ENCODE data around the gene MEFV.
"Not testable (repeated sequence)": the region's sequence is repeated elsewhere in the genome, so short reads cannot be mapped to it uniquely, and the experiment has no call there.

MEFV gene

GRCh38 chr16:3256146-3256865 lies at the start of gene MEFV:
MEFV (minus strand) TSS chr16:3256633; CDS start chr16:3256587, 46 bp downstream.
- DNase-seq (ENCODE audit: low read depth in 2 of 2): no peak

GRCh38 chr16:3306078-3306477 lies 49.6 kb upstream of the MEFV start:
- DNase-seq (ENCODE audit: low read depth in 2 of 2): no peak

GRCh38 chr16:3305109-3306068 lies 49.0 kb upstream of the MEFV start, which contains the start of the genes TIGD7 and ZNF75A:
TIGD7 (minus strand) TSS chr16:3305430; CDS start chr16:3300614, 4,816 bp downstream.
ZNF75A (plus strand) TSS chr16:3305497; CDS start chr16:3308429, 2,932 bp downstream.
- peak; percentile 77 to 78 for DNase-seq (ENCODE audit: low read depth in 2 of 2)

GRCh38 chr16:3304370-3304769 lies 47.9 kb upstream of the MEFV start:
- DNase-seq (ENCODE audit: low read depth in 2 of 2): no peak

- no peak for DNase-seq (ENCODE audit: low read depth in 2 of 2)
Measured at GRCh38 chr16:3295783-3296182, 39.4 kb upstream of the MEFV start.

- DNase-seq (ENCODE audit: low read depth in 2 of 2): no peak
Measured at GRCh38 chr16:3295209-3295608, 38.8 kb upstream of the MEFV start.

- DNase-seq (ENCODE audit: low read depth in 2 of 2): no peak
Measured at GRCh38 chr16:3292604-3293003, 36.2 kb upstream of the MEFV start.

GRCh38 chr16:3289998-3290673 lies 33.7 kb upstream of the MEFV start:
- DNase-seq (ENCODE audit: low read depth in 2 of 2): no peak

GRCh38 chr16:3285131-3285530 lies 28.7 kb upstream of the MEFV start:
- DNase-seq (ENCODE audit: low read depth in 2 of 2): no peak

GRCh38 chr16:3283543-3284447 lies 27.4 kb upstream of the MEFV start:
- no peak for DNase-seq (ENCODE audit: low read depth in 2 of 2)

- DNase-seq (ENCODE audit: low read depth in 2 of 2): peak; percentile 89 to 91
Measured at GRCh38 chr16:3282730-3283542, 26.5 kb upstream of the MEFV start, which contains the start of gene ZNF263. ZNF263 (plus strand) TSS chr16:3283491; CDS start chr16:3283819, 328 bp downstream.

- no peak for DNase-seq (ENCODE audit: low read depth in 2 of 2)
Measured at GRCh38 chr16:3282103-3282729, 25.8 kb upstream of the MEFV start.

- DNase-seq (ENCODE audit: low read depth in 2 of 2): no peak
Measured at GRCh38 chr16:3281222-3281820, 24.9 kb upstream of the MEFV start.

GRCh38 chr16:3276679-3277078 lies 20.2 kb upstream of the MEFV start:
- DNase-seq (ENCODE audit: low read depth in 2 of 2): no peak

- no peak for DNase-seq (ENCODE audit: low read depth in 2 of 2)
Measured at GRCh38 chr16:3274947-3275346, 18.5 kb upstream of the MEFV start.

- DNase-seq (ENCODE audit: low read depth in 2 of 2): no peak
Measured at GRCh38 chr16:3274490-3274889, 18.1 kb upstream of the MEFV start.

- DNase-seq (ENCODE audit: low read depth in 2 of 2): not testable (repeated sequence)
Measured at GRCh38 chr16:3271281-3271680, 14.8 kb upstream of the MEFV start.

GRCh38 chr16:3270718-3271117 lies 14.3 kb upstream of the MEFV start:
- DNase-seq (ENCODE audit: low read depth in 2 of 2): not testable (repeated sequence)

GRCh38 chr16:3268294-3268693 lies 11.9 kb upstream of the MEFV start:
- DNase-seq (ENCODE audit: low read depth in 2 of 2): no peak

Measured in stimulated activated CD8-positive, alpha-beta memory T cell treated with anti-CD3 and anti-CD28 coated beads, Interleukin-15, amount 100 ng/mL, for 48 hours (primary cell).